ENCODE data around the gene RBP2.

GRCh38 chr3:139460529-139460928 lies 15.8 kb downstream of the RBP2 start:
- TF ChIP-seq POLR2A (IDR thresholded peaks at IDR 0.05) (no peak), CTCF (IDR thresholded peaks at IDR 0.05) (no peak)

Data from lower leg skin (tissue), 3 donors.